H1 (cell line): ENCODE data around the gene FSTL4. TPM values are rescaled to one million over a fixed set of nuclear protein-coding genes. Genes with fewer than 3 reads are reported as not detected.

Experiments
- CTCF ChIA-PET: fragments of 300-600 bp; sonication (Branson Sonifier 250); formaldehyde crosslinking; loops from one replicate; lab custom pipeline; 2021; ENCODE audit not compliant: partially characterized antibody; lab: Charles Lee
- POLR2A ChIA-PET: fragments of 300-600 bp; sonication (Branson Sonifier 250); formaldehyde crosslinking; loops from one replicate; lab custom pipeline; 2021; ENCODE audit warnings: inconsistent platforms; ENCODE audit not compliant: partially characterized antibody; lab: Charles Lee
- DNase-seq, 2 experiments: peaks; one replicate each; pipeline versions ENCODE4 v3.0.0 to v3.0.0-alpha.2; 2010 to 2022; ENCODE audit warnings: low spot score in 2 of 2, low read depth in 1 of 2, mixed read lengths in 1 of 2
- FAIRE-seq: peaks from 2 replicates; lab custom pipeline; 2011; peaks lifted over from hg19 to GRCh38; lab: Jason Lieb, UNC
- H2AFZ ChIP-seq: 2 replicates; pipeline ENCODE4 v1.8.1; 2012; ENCODE audit warnings: low read length, inconsistent platforms
- H2AK5ac ChIP-seq: 2 replicates; pipeline ENCODE4 v1.6.1; 2013; ENCODE audit warnings: low read depth, low read length
- H2BK120ac ChIP-seq: replicated peaks from 2 replicates; pipeline ENCODE3; 2013; ENCODE audit warnings: low read depth, low read length, inconsistent platforms
- H2BK12ac ChIP-seq: 2 replicates; pipeline ENCODE4 v1.6.1; 2013; ENCODE audit warnings: low read depth, low read length
- H2BK15ac ChIP-seq: 2 replicates; pipeline ENCODE4 v1.6.1; 2013; ENCODE audit warnings: low read length
- H2BK20ac ChIP-seq: 2 replicates; pipeline ENCODE4 v1.6.1; 2013; ENCODE audit warnings: low read length
- H2BK5ac ChIP-seq: 2 replicates; pipeline ENCODE4 v1.6.1; 2013; ENCODE audit warnings: low read depth, low read length
- H3K14ac ChIP-seq: 2 replicates; pipeline ENCODE4 v1.6.1; 2013; ENCODE audit warnings: inconsistent platforms; ENCODE audit not compliant: insufficient read length
- H3K18ac ChIP-seq: 2 replicates; pipeline ENCODE4 v1.6.1; 2013; ENCODE audit warnings: low read length; ENCODE audit errors: extremely low read depth
- H3K23ac ChIP-seq: 2 replicates; pipeline ENCODE4 v1.6.1; 2013; ENCODE audit warnings: inconsistent platforms; ENCODE audit not compliant: insufficient read length
- H3K23me2 ChIP-seq: 2 replicates; pipeline ENCODE4 v1.6.1; 2013; ENCODE audit warnings: low read depth, low read length
- H3K27ac ChIP-seq: 2 replicates; pipeline ENCODE4 v1.6.1; 2011; ENCODE audit warnings: low read depth, low read length, inconsistent platforms
- H3K27me3 ChIP-seq, 4 experiments: replicated peaks in 1 of 4; 1 replicate in 1 of 4; 2 replicates in 3 of 4; pipeline versions ENCODE4 v1.6.1 to v1.8.1; 2011 to 2013; ENCODE audit warnings: low read length in 3 of 4, mild to moderate bottlenecking in 3 of 4, inconsistent platforms in 2 of 4, mixed read lengths in 2 of 4, moderate library complexity in 1 of 4; ENCODE audit not compliant: control insufficient read depth in 3 of 4, insufficient read depth in 3 of 4; ENCODE audit errors: extremely low read depth in 1 of 4
- H3K36me3 ChIP-seq, 4 experiments: 2 replicates each; pipeline versions ENCODE4 v1.6.1 to v1.8.1; 2011 to 2013; ENCODE audit warnings: mild to moderate bottlenecking in 4 of 4, low read length in 3 of 4, moderate library complexity in 2 of 4, control low read depth in 1 of 4, inconsistent platforms in 1 of 4; ENCODE audit not compliant: insufficient read depth in 4 of 4, control insufficient read depth in 2 of 4
- H3K4ac ChIP-seq: replicated peaks from 2 replicates; pipeline ENCODE3; 2013; ENCODE audit warnings: low read length, low read depth, mixed read lengths, inconsistent platforms; ENCODE audit not compliant: insufficient read length
- H3K4me1 ChIP-seq, 4 experiments: replicated peaks in 1 of 4; 1 replicate in 1 of 4; 2 replicates in 3 of 4; pipeline versions ENCODE4 v1.6.1 to v1.8.1; 2011 to 2013; ENCODE audit warnings: low read length in 3 of 4, inconsistent platforms in 2 of 4, mixed read lengths in 1 of 4; ENCODE audit not compliant: insufficient read depth in 4 of 4, control insufficient read depth in 3 of 4
- H3K4me2 ChIP-seq, 2 experiments: 2 replicates each; pipeline versions ENCODE4 v1.6.1 to v1.8.1; 2011 to 2013; ENCODE audit warnings: low read depth in 2 of 2, low read length in 2 of 2, control low read depth in 1 of 2, inconsistent platforms in 1 of 2, mild to moderate bottlenecking in 1 of 2; ENCODE audit not compliant: insufficient read depth in 1 of 2
- H3K4me3 ChIP-seq, 4 experiments: fragments of 200-600, 300-600 bp in 1 of 4; sonication (generic), shearing (Covaris generic), sonication (Bioruptor Twin) in 1 of 4; 2 replicates each; pipeline versions ENCODE4 v1.5.1 to v1.8.1; 2011 to 2016; ENCODE audit warnings: low read length in 4 of 4, low read depth in 3 of 4, control low read depth in 2 of 4, inconsistent platforms in 2 of 4, mild to moderate bottlenecking in 2 of 4, mixed read lengths in 1 of 4, moderate library complexity in 1 of 4; ENCODE audit not compliant: insufficient read depth in 2 of 4; ENCODE audit errors: extremely low read depth in 1 of 4
- H3K56ac ChIP-seq: replicated peaks from 2 replicates; pipeline ENCODE3; 2013; ENCODE audit warnings: low read depth, mild to moderate bottlenecking, mixed read lengths, low read length, inconsistent platforms; ENCODE audit not compliant: insufficient read length
- H3K79me1 ChIP-seq: 2 replicates; pipeline ENCODE4 v1.6.1; 2013; ENCODE audit warnings: low read depth, low read length, control low read depth
- H3K79me2 ChIP-seq, 2 experiments: 2 replicates each; pipeline versions ENCODE4 v1.6.1 to v1.8.1; 2012 to 2013; ENCODE audit warnings: low read length in 2 of 2, mild to moderate bottlenecking in 2 of 2, inconsistent platforms in 1 of 2; ENCODE audit not compliant: insufficient read depth in 2 of 2, control insufficient read depth in 1 of 2
- H3K9ac ChIP-seq, 4 experiments: replicated peaks in 1 of 4; 1 replicate in 1 of 4; 2 replicates in 3 of 4; pipeline versions ENCODE4 v1.6.1 to v1.8.1; 2011 to 2013; ENCODE audit warnings: low read depth in 3 of 4, low read length in 3 of 4, control low read depth in 2 of 4, mild to moderate bottlenecking in 2 of 4, moderate library complexity in 2 of 4, inconsistent platforms in 1 of 4; ENCODE audit errors: extremely low read depth in 1 of 4
- H3K9me3 ChIP-seq, 2 experiments: 2 replicates each; pipeline versions ENCODE4 v1.6.1 to v1.8.1; 2012 to 2013; ENCODE audit warnings: mild to moderate bottlenecking in 2 of 2, moderate library complexity in 2 of 2, control low read depth in 1 of 2, inconsistent platforms in 1 of 2, low read depth in 1 of 2, low read length in 1 of 2, mixed read lengths in 1 of 2; ENCODE audit not compliant: insufficient read depth in 2 of 2
- H4K20me1 ChIP-seq, 2 experiments: replicated peaks in 1 of 2; 2 replicates each; pipeline versions ENCODE3 to v1.8.1; 2011 to 2013; ENCODE audit warnings: inconsistent platforms in 2 of 2, low read length in 2 of 2, mild to moderate bottlenecking in 1 of 2; ENCODE audit not compliant: insufficient read depth in 2 of 2, control insufficient read depth in 1 of 2
- H4K5ac ChIP-seq: 2 replicates; pipeline ENCODE4 v1.6.1; 2013; ENCODE audit warnings: low read length, low read depth, mixed read lengths, inconsistent platforms; ENCODE audit not compliant: insufficient read length
- H4K8ac ChIP-seq: 2 replicates; pipeline ENCODE4 v1.8.0; 2013; ENCODE audit warnings: mild to moderate bottlenecking, moderate library complexity, low read length, inconsistent platforms; ENCODE audit not compliant: insufficient read depth; ENCODE audit errors: extremely low read depth
- H4K91ac ChIP-seq: replicated peaks from 2 replicates; pipeline ENCODE3; 2013; ENCODE audit warnings: low read length, mixed read lengths, inconsistent platforms; ENCODE audit not compliant: insufficient read length
- BCL11A ChIP-seq, 2 experiments: IDR thresholded peaks; one replicate each; pipeline ENCODE4 v1.6.1; 2011; ENCODE audit warnings: low read depth in 2 of 2, low read length in 2 of 2, mild to moderate bottlenecking in 2 of 2
- EGR1 ChIP-seq: IDR thresholded peaks from 2 replicates; pipeline ENCODE4 v1.6.1; 2011; ENCODE audit warnings: low read depth, low read length, borderline replicate concordance
- RAD21 ChIP-seq, 2 experiments: IDR thresholded peaks in 1 of 2; conservative IDR thresholded peaks in 1 of 2; 2 replicates each; pipeline ENCODE4 v1.6.1; 2011; ENCODE audit warnings: low read depth in 2 of 2, low read length in 2 of 2, improper control_type of control experiment in 1 of 2, inconsistent platforms in 1 of 2, mild to moderate bottlenecking in 1 of 2, moderate library complexity in 1 of 2
- SAP30 ChIP-seq: fragments of 300-600 bp; sonication (generic); IDR thresholded peaks from 2 replicates; pipeline ENCODE4 v1.7.1; 2012; ENCODE audit warnings: low read length, moderate library complexity, mild to moderate bottlenecking, inconsistent platforms; ENCODE audit not compliant: insufficient read depth, insufficient replicate concordance
- SP2 ChIP-seq: IDR thresholded peaks from 2 replicates; pipeline ENCODE4 v1.6.1; 2012; ENCODE audit warnings: mild to moderate bottlenecking, low read length, inconsistent platforms
- SRF ChIP-seq: IDR thresholded peaks from 2 replicates; pipeline ENCODE4 v1.6.1; 2011; ENCODE audit warnings: mild to moderate bottlenecking, low read depth, low read length, moderate library complexity
- TCF12 ChIP-seq: IDR thresholded peaks from 2 replicates; pipeline ENCODE4 v1.6.1; 2011; ENCODE audit warnings: low read depth, mild to moderate bottlenecking, low read length
- WGBS, 2 experiments: shearing (Covaris generic) in 1 of 2; methylation state at CpG; one replicate each; pipeline versions ENCODE4 v1.1.6 to v1.1.7; 2013 to 2015; ENCODE audit warnings: low lambda C conversion rate in 2 of 2, mixed read lengths in 2 of 2, inconsistent platforms in 1 of 2, low coverage in 1 of 2, missing lambda C conversion rate in 1 of 2; ENCODE audit not compliant: insufficient replicate concordance in 2 of 2, insufficient coverage in 1 of 2, insufficient read length in 1 of 2; ENCODE audit errors: extremely low coverage in 1 of 2, missing lambda C conversion rate in 1 of 2; 5-methylcytosine and 5-hydroxymethylcytosine counted together
- polyA plus RNA-seq, 7 experiments: library from polyadenylated mRNA; depleted of rRNA in 3 of 7; stranded (reverse) in 5 of 7; unstranded in 2 of 7; fragments of >200 nt in 5 of 7; fragments of 200-250 nt in 2 of 7; gene quantifications; 1 replicate in 5 of 7; 2 replicates in 1 of 7; 4 replicates in 1 of 7; pipeline versions ENCODE4 v1.2.1 to v1.2.3, GENCODE V29; 2011 to 2013; ENCODE audit warnings: missing spikeins in 2 of 7, mixed read lengths in 2 of 7
- total RNA-seq: library from RNA; stranded (reverse); fragmentation: NEBNext Ultra II Directional; extraction: Animal tissue kit (Norgen Biotek cat#: 25700); gene quantifications from 2 replicates; pipeline ENCODE4 v1.2.1, GENCODE V29; 2021

The FSTL4 gene
- total and polyA plus RNA-seq, 2 of the 8 experiments (the other 6 are each of a cell fraction or from before 2014, with no cell fraction given), result 3.1 to 4.1 TPM

DNA sequence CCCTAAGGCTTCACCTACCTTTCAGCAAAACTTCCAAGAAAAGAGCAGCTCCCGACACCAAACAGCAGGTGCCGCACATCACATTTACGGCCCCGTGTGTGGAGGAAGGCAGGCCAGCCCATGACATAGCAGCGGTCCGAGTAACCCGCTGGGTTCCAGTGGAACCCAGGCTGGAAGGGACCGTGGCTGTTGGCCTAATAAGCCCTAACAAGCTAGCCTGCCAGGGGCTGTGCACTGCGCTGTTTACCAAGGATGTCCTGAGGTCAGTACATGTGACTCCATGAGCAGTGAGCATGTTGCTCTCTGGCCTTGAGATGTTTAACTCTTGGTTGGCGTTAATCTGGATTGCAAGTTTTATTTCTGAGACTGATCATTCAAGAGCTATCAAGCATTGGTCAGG is 131.5 kb downstream of the FSTL4 start:
- H3K18ac ChIP-seq, result no peak overlapping the region
- no peak overlapping the region for H2BK120ac ChIP-seq
- ChIA-PET POLR2A (no interaction called here), CTCF (interaction anchor here (1.6 kb wide), 1 partner anchor 59 kb away, joined by 9 read pairs; no protein-coding TSS in a partner anchor)
- no peak overlapping the region for H2AFZ ChIP-seq
- no peak overlapping the region for H2BK5ac ChIP-seq
- no peak overlapping the region for H3K4me3 ChIP-seq
- H2AK5ac ChIP-seq, result no peak overlapping the region
- no peaks in the 10 kb centered on the region for H3K23me2 ChIP-seq
- TF ChIP-seq EGR1 (no peak), SRF (no peak), RAD21 (IDR thresholded peaks at IDR 0.05 in 1 of 2, conservative IDR thresholded peaks at IDR 0.05 in 1 of 2; ENCODE audit: low read depth in 2 of 2, low read length in 2 of 2) (no peak), SAP30 (no peak), TCF12 (no peak), SP2 (no peak), BCL11A (IDR thresholded peaks at IDR 0.05; ENCODE audit: low read depth in 2 of 2, low read length in 2 of 2) (no peak)
- H4K91ac ChIP-seq, result no peak overlapping the region
- no peak overlapping the region for H3K4ac ChIP-seq
- H2BK20ac ChIP-seq, result no peak overlapping the region
- H3K27ac ChIP-seq, result no peak overlapping the region
- no peaks in the 10 kb centered on the region for H3K9me3 ChIP-seq
- no peaks in the 10 kb centered on the region for H3K36me3 ChIP-seq
- H3K56ac ChIP-seq, result no peak overlapping the region
- no peak overlapping the region for H2BK12ac ChIP-seq
- no peak overlapping the region for H3K23ac ChIP-seq
- H4K20me1 ChIP-seq, result no peaks in the 10 kb centered on the region
- 90% methylated on average over 10 of the region's 10 CpGs; no CpG with 5 or more reads in 1 of the 2 experiments for WGBS, 2 experiments
- H4K8ac ChIP-seq, result no peak overlapping the region
- no peak for DNase-seq
- no peak for FAIRE-seq
- H3K4me1 ChIP-seq, result peaks cover 0 to 4% (median 3%) of the 10 kb centered on the region in 4 experiments; a peak in 3 of 7 replicates
- no peak overlapping the region for H2BK15ac ChIP-seq
- no peaks in the 10 kb centered on the region for H3K79me2 ChIP-seq
- H4K5ac ChIP-seq, result no peak overlapping the region
- H3K79me1 ChIP-seq, result no peaks in the 10 kb centered on the region
- no peak overlapping the region for H3K4me2 ChIP-seq
- H3K27me3 ChIP-seq, result no peaks in the 10 kb centered on the region; a peak in 1 of 7 replicates
- no peak overlapping the region for H3K14ac ChIP-seq
- H3K9ac ChIP-seq, result no peak overlapping the region
